ENCODE results near the gene DTNA.

DNA sequence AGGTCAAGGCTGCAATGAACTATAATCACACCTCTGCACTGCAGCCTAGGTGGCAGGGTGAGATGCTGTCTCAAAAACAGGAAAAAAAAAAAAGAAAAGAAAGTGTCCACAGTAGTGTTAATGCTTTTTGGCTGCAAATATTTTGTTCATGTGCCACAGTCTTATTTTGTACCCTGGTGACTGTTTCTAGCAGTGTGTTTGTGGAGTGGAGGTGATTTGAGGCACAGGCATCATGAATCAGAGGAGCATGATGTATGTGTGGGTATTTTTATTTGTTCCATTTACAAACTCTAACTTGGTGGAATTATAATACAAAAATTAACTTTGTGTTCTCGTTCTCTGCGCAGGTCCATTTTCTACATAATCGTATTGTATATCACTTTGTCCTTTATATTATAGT, 30.6 kb downstream of the DTNA start:
- TF ChIP-seq, protein P1, sequence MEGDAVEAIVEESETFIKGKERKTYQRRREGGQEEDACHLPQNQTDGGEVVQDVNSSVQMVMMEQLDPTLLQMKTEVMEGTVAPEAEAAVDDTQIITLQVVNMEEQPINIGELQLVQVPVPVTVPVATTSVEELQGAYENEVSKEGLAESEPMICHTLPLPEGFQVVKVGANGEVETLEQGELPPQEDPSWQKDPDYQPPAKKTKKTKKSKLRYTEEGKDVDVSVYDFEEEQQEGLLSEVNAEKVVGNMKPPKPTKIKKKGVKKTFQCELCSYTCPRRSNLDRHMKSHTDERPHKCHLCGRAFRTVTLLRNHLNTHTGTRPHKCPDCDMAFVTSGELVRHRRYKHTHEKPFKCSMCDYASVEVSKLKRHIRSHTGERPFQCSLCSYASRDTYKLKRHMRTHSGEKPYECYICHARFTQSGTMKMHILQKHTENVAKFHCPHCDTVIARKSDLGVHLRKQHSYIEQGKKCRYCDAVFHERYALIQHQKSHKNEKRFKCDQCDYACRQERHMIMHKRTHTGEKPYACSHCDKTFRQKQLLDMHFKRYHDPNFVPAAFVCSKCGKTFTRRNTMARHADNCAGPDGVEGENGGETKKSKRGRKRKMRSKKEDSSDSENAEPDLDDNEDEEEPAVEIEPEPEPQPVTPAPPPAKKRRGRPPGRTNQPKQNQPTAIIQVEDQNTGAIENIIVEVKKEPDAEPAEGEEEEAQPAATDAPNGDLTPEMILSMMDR (IDR thresholded peaks at IDR 0.05), result no peak
- TF ChIP-seq POLR2A (IDR thresholded peaks at IDR 0.05), result no peak

Measured in adrenal gland (tissue), 5 donors.